Activated naive CD4-positive, alpha-beta T cell treated with anti-CD3 and anti-CD28 coated beads, Interleukin-2, amount 50 U/mL, for 24 hours (primary cell): Measurements from ENCODE around the gene SKA2.
"Not testable (repeated sequence)": the region's sequence is repeated elsewhere in the genome, so short reads cannot be mapped to it uniquely, and the experiment has no call there.

Source experiments
- H3K27ac Mint-ChIP-seq: one replicate; pipeline ENCODE4 v1.8.0; 2021; ENCODE audit warnings: mild to moderate bottlenecking, mixed read lengths
- H3K27me3 Mint-ChIP-seq: one replicate; pipeline ENCODE4 v1.8.0; 2021; ENCODE audit warnings: mixed read lengths
- H3K36me3 Mint-ChIP-seq: one replicate; pipeline ENCODE4 v1.8.0; 2021; ENCODE audit warnings: mixed read lengths
- H3K4me1 Mint-ChIP-seq: one replicate; pipeline ENCODE4 v1.8.0; 2021; ENCODE audit warnings: mixed read lengths
- H3K4me3 Mint-ChIP-seq: one replicate; pipeline ENCODE4 v1.8.0; 2021; ENCODE audit warnings: mild to moderate bottlenecking, mixed read lengths
- H3K9me3 Mint-ChIP-seq: one replicate; pipeline ENCODE4 v1.8.0; 2021; ENCODE audit warnings: mixed read lengths

Gene SKA2

GRCh38 chr17:59154721-59155438 is at the start of gene SKA2:
TSS of gene SKA2 (minus strand) at chr17:59155186. CDS start at chr17:59155163, 23 bp downstream.
- Mint-ChIP-seq H3K4me1 (peaks cover 29% of the 10 kb centered on the region), H3K27ac (no peak within 1 kb of the TSS)

GRCh38 chr17:59202320-59202719 is 47.3 kb upstream of the SKA2 start:
- Mint-ChIP-seq H3K9me3 (no peaks in the 10 kb centered on the region), H3K27me3 (no peaks in the 10 kb centered on the region), H3K27ac (no peak overlapping the region), H3K4me1 (no peaks in the 10 kb centered on the region), H3K36me3 (no peaks in the 10 kb centered on the region), H3K4me3 (no peak overlapping the region)

More at GRCh38 chr17:59154721-59155438, at the start of gene SKA2:
- H3K4me3 Mint-ChIP-seq = no peak within 1 kb of the TSS
- H3K9me3 Mint-ChIP-seq = no peaks in the 10 kb centered on the region
- H3K36me3 Mint-ChIP-seq = no peaks in the 10 kb centered on the region
- no peaks in the 10 kb centered on the region for H3K27me3 Mint-ChIP-seq

GRCh38 chr17:59199398-59199797 is 44.4 kb upstream of the SKA2 start:
- Mint-ChIP-seq H3K4me3 (no peak overlapping the region), H3K36me3 (no peaks in the 10 kb centered on the region), H3K27me3 (no peaks in the 10 kb centered on the region), H3K27ac (no peak overlapping the region), H3K4me1 (no peaks in the 10 kb centered on the region), H3K9me3 (no peaks in the 10 kb centered on the region)

GRCh38 chr17:59193336-59193862 is 38.4 kb upstream of the SKA2 start:
- H3K27ac Mint-ChIP-seq = no peak overlapping the region
- H3K27me3 Mint-ChIP-seq = no peaks in the 10 kb centered on the region
- H3K4me3 Mint-ChIP-seq = no peak overlapping the region
- H3K4me1 Mint-ChIP-seq = no peaks in the 10 kb centered on the region
- no peaks in the 10 kb centered on the region for H3K36me3 Mint-ChIP-seq
- no peaks in the 10 kb centered on the region for H3K9me3 Mint-ChIP-seq

GRCh38 chr17:59190806-59191205 is 35.8 kb upstream of the SKA2 start:
- H3K27ac Mint-ChIP-seq = no peak overlapping the region
- no peaks in the 10 kb centered on the region for H3K36me3 Mint-ChIP-seq
- H3K4me1 Mint-ChIP-seq = no peaks in the 10 kb centered on the region

GRCh38 chr17:59186850-59187249 is 31.9 kb upstream of the SKA2 start:
- H3K9me3 Mint-ChIP-seq = no peaks in the 10 kb centered on the region
- no peaks in the 10 kb centered on the region for H3K4me1 Mint-ChIP-seq
- H3K27ac Mint-ChIP-seq = no peak overlapping the region
- H3K4me3 Mint-ChIP-seq = no peak overlapping the region
- no peaks in the 10 kb centered on the region for H3K27me3 Mint-ChIP-seq
- no peaks in the 10 kb centered on the region for H3K36me3 Mint-ChIP-seq

More at GRCh38 chr17:59190806-59191205, 35.8 kb upstream of the SKA2 start:
- Mint-ChIP-seq H3K27me3 (no peaks in the 10 kb centered on the region), H3K9me3 (no peaks in the 10 kb centered on the region), H3K4me3 (no peak overlapping the region)

- Mint-ChIP-seq H3K27ac (no peak overlapping the region), H3K27me3 (no peaks in the 10 kb centered on the region), H3K36me3 (no peaks in the 10 kb centered on the region), H3K4me3 (no peak overlapping the region), H3K4me1 (no peaks in the 10 kb centered on the region), H3K9me3 (no peaks in the 10 kb centered on the region)
These were observed 31.0 kb upstream of the SKA2 start for GRCh38 chr17:59185997-59186396.

- no peak overlapping the region for H3K27ac Mint-ChIP-seq
- H3K4me1 Mint-ChIP-seq = no peaks in the 10 kb centered on the region
- H3K4me3 Mint-ChIP-seq = no peak overlapping the region
- no peaks in the 10 kb centered on the region for H3K27me3 Mint-ChIP-seq
- no peaks in the 10 kb centered on the region for H3K9me3 Mint-ChIP-seq
- H3K36me3 Mint-ChIP-seq = no peaks in the 10 kb centered on the region
These were observed 26.5 kb upstream of the SKA2 start for GRCh38 chr17:59181481-59181880.

- no peak overlapping the region for H3K27ac Mint-ChIP-seq
- no peaks in the 10 kb centered on the region for H3K4me1 Mint-ChIP-seq
- no peaks in the 10 kb centered on the region for H3K9me3 Mint-ChIP-seq
- H3K36me3 Mint-ChIP-seq = no peaks in the 10 kb centered on the region
- H3K27me3 Mint-ChIP-seq = no peaks in the 10 kb centered on the region
- H3K4me3 Mint-ChIP-seq = no peak overlapping the region
These were observed 25.6 kb upstream of the SKA2 start for GRCh38 chr17:59180626-59181025.

GRCh38 chr17:59179601-59180000 is 24.6 kb upstream of the SKA2 start:
- H3K9me3 Mint-ChIP-seq, H3K36me3 Mint-ChIP-seq, H3K27me3 Mint-ChIP-seq, H3K4me1 Mint-ChIP-seq, H3K4me3 Mint-ChIP-seq, H3K27ac Mint-ChIP-seq: not testable (repeated sequence)

- H3K4me3 Mint-ChIP-seq = no peak overlapping the region
- H3K27me3 Mint-ChIP-seq = no peaks in the 10 kb centered on the region
- H3K36me3 Mint-ChIP-seq = no peaks in the 10 kb centered on the region
- no peaks in the 10 kb centered on the region for H3K9me3 Mint-ChIP-seq
- H3K4me1 Mint-ChIP-seq = no peaks in the 10 kb centered on the region
- no peak overlapping the region for H3K27ac Mint-ChIP-seq
These were observed 23.4 kb upstream of the SKA2 start for GRCh38 chr17:59178266-59178985.

- Mint-ChIP-seq H3K4me3 (no peak overlapping the region), H3K9me3 (no peaks in the 10 kb centered on the region), H3K36me3 (no peaks in the 10 kb centered on the region), H3K4me1 (no peaks in the 10 kb centered on the region), H3K27ac (no peak overlapping the region), H3K27me3 (no peaks in the 10 kb centered on the region)
These were observed 20.1 kb upstream of the SKA2 start for GRCh38 chr17:59175076-59175475.

- H3K4me1 Mint-ChIP-seq = no peaks in the 10 kb centered on the region
- H3K27ac Mint-ChIP-seq = no peak overlapping the region
- no peaks in the 10 kb centered on the region for H3K36me3 Mint-ChIP-seq
- H3K27me3 Mint-ChIP-seq = no peaks in the 10 kb centered on the region
- H3K4me3 Mint-ChIP-seq = no peak overlapping the region
- no peaks in the 10 kb centered on the region for H3K9me3 Mint-ChIP-seq
These were observed 19.7 kb upstream of the SKA2 start for GRCh38 chr17:59174671-59175070.

GRCh38 chr17:59172436-59173004 is 17.5 kb upstream of the SKA2 start:
- Mint-ChIP-seq H3K27ac (no peak overlapping the region), H3K4me3 (no peak overlapping the region), H3K36me3 (no peaks in the 10 kb centered on the region), H3K27me3 (no peaks in the 10 kb centered on the region), H3K4me1 (no peaks in the 10 kb centered on the region), H3K9me3 (no peaks in the 10 kb centered on the region)

- Mint-ChIP-seq H3K9me3 (no peaks in the 10 kb centered on the region), H3K4me1 (no peaks in the 10 kb centered on the region), H3K4me3 (no peak overlapping the region), H3K36me3 (no peaks in the 10 kb centered on the region), H3K27me3 (no peaks in the 10 kb centered on the region), H3K27ac (no peak overlapping the region)
These were observed 12.6 kb upstream of the SKA2 start for GRCh38 chr17:59167571-59168001.

GRCh38 chr17:59165933-59166342 is 11.0 kb upstream of the SKA2 start:
- Mint-ChIP-seq H3K9me3 (no peaks in the 10 kb centered on the region), H3K27ac (no peak overlapping the region), H3K4me1 (no peaks in the 10 kb centered on the region), H3K36me3 (no peaks in the 10 kb centered on the region), H3K27me3 (no peaks in the 10 kb centered on the region), H3K4me3 (no peak overlapping the region)
